ENCODE data around the gene ADAMTS15.
"Not testable (repeated sequence)": the region's sequence is repeated elsewhere in the genome, so short reads cannot be mapped to it uniquely, and the experiment has no call there.

ADAMTS15 gene

DNA sequence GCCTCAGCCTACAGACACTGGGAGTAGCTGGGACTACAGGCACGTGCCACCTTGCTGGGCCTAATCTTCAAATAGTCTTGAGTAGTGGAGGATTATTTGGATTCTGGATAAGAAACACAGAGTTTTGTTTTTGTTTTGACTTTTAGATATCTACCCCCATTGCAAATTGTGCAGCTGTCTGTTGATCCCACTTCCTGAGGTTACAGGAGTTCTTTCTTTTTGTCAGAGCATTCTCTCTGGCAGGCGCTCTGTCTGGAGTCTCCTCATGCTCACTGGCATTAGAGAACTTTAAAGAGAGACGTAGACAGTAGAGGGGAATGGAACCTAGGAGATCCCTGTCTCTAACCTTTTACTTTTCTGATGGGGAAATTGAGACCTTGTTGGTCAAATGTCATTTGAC lies 12.3 kb upstream of the ADAMTS15 start:
- no peak for DNase-seq

DNA sequence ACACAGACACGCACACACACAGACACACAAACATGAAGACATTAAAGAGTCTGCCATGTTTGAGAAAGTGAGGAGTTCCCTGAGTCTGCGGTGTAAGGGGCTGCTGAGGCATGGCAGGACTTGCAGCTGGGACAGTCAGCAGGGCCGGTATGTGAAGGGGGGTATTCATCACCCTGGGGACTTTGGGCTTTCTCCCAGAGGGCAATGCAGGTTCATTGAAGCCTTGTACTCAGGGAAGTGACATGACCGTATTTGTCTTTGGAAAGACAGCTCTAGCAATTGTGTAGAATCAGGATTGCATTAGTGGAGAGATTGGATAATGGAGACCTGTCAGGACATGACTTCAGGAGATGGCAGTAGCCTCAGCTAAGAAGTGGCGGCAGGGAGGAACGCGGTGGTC lies 10.6 kb upstream of the ADAMTS15 start:
- no peak for DNase-seq

DNA sequence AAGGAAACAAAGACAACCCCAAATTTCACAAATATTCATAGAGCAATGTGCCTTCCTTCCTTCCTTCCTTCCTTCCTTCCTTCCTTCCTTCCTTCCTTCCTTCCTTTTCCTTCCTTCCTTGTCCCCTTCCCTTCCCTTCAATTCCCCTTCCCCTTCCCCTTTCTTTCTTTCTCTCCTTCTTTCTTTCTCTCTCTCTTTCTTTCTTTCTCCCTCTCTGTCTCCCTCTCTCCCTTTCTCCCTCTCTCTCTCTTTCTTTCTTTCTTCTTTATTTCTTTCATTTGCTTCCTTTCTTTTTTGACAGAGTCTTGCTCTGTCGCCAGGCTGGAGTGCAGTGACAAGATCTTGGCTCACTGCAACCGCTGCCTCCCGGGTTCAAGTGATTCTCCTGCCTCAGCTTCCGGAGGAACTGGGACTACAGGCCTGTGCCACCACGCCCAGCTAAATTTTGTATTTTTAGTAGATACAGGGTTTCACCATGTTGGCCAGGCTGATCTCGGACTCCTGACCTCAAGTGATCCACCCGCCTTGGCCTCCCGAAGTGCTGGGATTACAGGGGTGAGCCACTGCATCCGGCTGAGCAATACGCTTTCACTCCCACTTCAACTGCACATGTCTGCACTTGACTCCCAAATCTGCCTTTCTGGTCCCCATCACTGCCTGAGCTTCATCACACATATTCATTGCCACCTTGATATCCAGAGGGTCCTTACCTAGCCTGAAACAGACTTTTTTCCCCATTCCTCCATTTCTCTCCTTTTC lies 9.9 kb upstream of the ADAMTS15 start:
- not testable (repeated sequence) for DNase-seq

DNA sequence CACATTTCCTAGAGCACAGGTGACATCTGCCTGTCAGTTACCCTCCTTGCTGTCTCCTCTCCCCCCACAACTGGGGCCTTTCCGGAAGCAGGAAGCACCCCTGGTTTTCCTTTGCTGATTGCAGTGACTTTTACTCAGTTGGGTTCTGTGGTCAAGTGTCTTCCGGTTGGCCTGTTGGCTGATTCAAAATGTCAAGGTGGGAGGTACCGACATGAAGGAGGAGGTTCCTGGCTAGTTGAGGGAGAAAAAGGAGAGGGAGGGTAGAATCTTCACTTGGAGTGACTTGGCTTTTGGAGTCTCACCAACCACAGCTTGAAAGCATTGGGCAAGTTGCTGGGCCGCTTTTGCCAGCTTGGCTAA lies 9.3 kb upstream of the ADAMTS15 start:
- DNase-seq = no peak

DNA sequence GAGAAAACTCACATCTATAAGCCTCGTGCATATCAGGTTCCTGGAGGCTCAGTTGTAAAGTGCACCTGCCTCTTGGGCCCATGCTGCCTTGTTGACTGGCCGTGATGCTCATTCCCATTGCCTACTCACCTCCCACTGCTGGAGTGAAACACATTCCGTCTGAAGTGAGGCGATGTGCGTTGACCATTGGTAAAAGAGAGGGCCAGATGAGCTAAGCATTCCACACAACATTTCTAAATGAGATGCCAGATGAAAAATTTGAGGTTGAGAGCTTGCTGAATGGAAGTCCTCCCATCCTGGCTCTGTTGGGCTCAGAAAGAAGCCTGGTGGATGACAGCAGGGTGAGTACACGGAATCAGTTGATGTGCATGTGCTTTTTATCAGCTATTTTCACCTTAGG lies 8.6 kb upstream of the ADAMTS15 start:
- DNase-seq = no peak

DNA sequence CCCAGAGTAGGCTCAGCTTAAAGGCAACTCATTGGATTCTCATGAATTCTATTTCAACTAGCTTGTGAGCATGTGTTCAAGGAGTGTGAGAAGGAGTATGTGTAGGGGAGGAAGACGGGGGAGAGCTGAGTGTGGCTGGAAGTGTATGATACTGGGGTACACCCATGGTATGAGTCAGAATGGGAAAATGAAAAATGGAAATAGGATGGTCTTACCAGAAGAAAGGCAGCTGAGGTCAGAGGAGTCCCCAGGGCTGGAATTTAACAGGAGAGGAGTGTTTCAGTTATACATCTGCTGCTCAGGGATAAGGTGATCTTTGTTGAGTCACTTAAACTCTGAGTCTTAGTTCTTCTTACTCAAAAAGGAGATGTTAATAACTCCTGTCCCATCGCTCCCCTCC lies 6.7 kb upstream of the ADAMTS15 start:
- DNase-seq = no peak

DNA sequence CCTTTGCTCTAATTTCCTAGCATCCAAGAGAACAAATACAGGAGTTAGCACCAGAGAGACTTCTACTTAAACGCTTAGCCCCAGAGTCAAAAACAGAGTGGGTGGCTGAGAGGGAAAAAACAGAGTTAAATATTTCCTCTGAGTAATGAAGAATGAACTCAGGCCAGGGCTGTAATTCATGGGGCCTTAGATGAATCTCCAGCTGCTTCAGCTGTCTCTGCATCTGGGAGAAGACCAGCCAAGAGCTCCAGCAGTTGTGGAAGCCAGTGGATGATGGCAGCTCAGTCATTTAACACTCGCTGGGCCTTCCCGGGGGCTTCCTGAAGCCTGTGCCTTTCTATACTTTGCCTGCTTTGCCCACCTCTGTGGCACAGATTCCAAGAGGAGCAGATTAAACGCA lies 5.7 kb upstream of the ADAMTS15 start:
- no peak for DNase-seq

DNA sequence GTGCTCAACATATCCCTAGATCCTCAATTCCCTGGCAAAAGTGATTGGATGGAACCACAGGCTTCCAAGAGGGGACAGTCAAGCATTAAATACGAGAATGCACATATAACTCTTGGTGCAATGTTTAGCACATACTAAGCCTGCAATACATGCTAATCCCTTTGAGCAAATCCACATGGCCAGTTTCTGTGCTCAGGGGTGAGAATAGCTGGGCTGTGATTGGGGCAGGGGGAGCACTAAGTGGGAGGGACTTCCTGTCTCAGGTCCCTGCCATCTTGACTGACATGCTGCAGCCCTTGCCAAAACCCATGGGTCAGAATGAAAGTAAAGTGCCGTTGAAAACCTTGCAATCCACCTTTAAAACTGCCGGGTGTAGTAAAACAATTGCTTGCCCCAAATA lies 2.7 kb upstream of the ADAMTS15 start:
- DNase-seq = no peak

DNA sequence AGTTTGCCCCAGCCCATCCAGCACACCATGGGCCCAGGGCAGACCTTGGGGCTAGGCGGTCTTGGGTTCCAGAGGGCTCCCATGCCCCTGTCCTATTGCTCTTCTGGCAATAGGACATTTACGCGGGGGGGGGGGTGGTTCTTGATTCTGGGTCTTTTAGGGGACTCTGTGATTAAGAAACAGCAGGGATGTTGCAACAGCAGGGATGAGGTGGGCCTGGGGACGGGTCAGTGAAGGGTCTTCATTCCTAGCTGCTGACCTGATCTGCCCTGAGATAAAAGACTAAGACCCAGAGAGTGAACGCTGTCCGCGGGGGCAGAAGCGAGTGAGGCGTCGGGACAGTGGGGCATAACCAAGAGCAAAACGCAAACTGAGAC lies 418 bp upstream of the ADAMTS15 start:
- DNase-seq = no peak

DNA sequence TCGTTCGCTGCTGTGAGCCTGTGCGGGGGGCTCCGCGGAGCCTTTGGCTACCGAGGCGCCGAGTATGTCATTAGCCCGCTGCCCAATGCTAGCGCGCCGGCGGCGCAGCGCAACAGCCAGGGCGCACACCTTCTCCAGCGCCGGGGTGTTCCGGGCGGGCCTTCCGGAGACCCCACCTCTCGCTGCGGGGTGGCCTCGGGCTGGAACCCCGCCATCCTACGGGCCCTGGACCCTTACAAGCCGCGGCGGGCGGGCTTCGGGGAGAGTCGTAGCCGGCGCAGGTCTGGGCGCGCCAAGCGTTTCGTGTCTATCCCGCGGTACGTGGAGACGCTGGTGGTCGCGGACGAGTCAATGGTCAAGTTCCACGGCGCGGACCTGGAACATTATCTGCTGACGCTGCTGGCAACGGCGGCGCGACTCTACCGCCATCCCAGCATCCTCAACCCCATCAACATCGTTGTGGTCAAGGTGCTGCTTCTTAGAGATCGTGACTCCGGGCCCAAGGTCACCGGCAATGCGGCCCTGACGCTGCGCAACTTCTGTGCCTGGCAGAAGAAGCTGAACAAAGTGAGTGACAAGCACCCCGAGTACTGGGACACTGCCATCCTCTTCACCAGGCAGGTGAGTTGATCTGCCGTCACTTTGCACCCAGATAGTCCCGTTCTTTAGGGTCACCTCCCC lies 1.0 kb downstream of the ADAMTS15 start:
- DNase-seq = no peak

DNA sequence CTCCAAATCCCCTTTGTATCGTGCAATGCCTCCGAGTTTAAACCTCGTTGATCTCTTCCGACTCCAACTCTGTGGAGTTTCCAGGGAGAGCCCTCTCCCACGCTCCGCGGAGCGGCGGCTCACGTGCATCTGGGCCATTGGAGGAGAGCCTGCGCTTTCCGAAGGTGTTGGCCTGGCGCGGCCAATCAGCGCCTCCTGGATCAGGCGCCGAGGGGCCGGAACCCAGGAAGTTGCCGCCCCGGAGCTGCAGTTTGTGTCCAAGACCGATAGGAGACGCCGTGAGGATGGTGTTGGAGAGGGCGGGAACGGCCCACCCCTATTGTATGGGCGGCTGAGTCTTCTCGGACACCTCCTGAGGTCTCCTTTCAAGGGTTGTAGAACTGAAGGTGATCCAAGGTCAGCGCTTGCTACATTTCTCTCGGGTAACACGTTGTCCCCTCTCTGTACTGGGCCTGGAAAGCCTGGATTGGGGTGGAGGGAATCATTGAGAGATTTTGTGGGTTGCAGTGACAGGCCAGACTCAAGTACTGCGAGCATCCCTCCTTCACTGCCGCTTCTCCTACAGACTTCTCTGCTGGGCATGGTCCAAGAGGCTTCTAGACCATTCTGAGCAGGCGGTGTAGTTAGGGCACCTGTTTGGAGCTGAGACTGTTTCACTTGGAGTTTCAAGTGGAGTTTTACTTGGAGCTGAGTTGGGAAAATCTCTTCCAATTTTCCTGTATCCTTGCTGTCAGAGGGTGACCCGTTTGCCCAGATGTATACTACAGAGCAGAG lies 1.7 kb downstream of the ADAMTS15 start:
- DNase-seq = no peak

DNA sequence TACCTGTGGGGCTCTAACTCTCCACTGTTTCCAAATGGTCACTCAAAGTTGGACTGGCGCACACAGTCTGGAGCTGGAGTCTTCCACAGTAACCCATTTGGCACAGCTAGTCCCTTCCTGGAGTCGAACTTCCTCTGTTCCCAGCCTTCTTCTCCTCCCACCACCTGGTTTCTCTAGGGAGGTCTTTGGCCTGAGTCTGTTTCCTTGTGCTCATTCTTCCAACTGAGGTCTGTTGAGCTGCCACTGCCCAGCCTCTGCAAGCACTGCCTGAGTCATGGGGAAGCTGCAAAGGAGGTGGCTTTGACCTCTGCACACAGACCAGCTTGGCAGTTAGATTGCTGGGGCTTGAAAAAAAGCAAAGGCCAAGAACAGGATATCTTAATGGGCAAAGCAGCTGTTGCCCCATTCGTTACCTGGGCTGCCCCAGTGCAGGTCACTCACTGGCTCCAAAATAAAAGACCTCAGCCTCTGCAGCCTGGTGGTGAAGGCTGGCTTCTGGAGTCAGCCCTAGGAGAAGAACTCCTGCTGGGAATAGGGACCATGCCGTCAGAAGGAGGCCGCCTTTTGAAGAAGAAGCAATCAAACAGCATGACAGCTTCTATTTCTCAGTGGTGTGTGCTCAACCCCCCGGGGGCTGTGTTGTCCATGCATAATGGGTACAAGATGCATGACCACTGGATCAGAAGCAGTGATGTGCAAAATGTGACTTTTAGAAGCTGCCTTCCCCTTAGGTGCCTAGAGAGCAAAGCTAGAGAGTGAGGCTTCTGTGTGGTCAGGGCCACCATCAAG lies 3.0 kb downstream of the ADAMTS15 start:
- no peak for DNase-seq

DNA sequence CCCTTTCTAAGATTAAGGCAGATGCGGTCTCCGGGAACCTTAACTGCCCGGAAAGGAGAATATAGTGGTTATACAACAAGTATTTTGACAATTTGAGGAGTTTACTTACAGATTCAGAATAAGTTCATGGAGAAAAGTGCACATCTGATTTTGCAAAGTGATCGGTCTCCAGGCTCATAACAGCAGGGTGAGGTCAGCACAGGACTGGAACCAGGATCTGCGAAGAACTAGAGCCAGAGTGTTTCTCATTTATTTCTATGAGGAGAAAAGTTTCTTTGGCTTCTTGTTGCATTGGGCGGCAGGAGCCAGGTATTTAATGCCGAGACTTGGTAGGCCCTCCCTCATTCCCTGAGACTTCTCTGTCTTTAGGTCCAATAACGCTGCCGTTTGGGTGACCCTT lies 3.7 kb downstream of the ADAMTS15 start:
- DNase-seq = no peak

DNA sequence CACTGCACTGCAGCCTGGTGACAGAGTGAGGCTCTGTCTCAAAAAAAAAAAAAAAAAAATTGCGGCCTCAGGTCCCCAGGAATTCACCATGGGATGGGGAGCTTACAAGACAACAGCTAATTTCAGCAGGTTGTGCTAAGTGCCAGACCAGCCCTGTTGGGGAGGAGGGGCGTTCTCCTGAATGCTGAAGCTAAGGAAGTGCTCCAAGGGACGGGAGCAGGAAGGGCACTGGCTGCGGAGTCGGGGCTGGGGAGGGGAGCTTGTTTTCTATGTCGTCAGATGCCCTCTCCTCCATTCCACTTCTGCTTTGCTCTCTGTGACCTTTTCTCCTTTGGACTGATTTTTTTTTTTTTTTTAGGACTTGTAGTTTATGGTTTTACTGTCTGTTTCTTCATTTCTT lies 4.5 kb downstream of the ADAMTS15 start:
- no peak for DNase-seq

DNA sequence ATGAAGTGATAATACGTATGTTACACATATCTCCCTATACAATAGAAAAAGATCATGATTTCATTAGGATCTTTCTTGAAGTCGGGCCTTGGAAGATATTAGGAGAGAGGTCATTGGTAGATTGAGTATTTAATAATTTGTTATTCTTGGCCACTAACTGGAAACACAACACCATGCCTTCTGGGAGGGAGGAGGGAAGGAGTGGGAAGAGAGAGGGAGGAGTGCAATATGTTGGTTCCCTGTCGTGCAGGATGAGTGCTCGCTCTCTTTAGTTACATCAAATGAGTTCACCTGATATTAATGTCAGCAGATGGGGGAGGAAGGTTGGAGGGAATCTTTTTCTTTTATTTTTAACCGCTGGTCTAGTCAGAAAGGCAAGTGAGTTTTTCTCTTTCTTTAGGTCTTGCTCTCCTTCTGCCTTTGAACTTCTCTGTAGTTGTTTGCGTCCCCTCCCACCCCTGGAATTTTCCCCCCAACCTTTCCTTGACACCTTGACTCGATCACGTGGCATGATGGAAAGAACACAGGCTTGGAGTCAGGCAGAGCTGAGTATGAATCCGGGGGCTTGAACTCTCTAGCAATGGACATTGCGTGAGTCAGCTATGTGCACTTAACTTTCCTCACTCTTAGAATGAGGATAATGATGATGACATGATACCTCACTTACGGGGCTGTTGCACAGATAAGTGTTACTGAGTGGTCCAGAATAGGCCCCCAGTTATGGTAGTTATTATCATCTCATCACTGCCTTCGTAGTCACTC lies 6.2 kb downstream of the ADAMTS15 start:
- DNase-seq = no peak

DNA sequence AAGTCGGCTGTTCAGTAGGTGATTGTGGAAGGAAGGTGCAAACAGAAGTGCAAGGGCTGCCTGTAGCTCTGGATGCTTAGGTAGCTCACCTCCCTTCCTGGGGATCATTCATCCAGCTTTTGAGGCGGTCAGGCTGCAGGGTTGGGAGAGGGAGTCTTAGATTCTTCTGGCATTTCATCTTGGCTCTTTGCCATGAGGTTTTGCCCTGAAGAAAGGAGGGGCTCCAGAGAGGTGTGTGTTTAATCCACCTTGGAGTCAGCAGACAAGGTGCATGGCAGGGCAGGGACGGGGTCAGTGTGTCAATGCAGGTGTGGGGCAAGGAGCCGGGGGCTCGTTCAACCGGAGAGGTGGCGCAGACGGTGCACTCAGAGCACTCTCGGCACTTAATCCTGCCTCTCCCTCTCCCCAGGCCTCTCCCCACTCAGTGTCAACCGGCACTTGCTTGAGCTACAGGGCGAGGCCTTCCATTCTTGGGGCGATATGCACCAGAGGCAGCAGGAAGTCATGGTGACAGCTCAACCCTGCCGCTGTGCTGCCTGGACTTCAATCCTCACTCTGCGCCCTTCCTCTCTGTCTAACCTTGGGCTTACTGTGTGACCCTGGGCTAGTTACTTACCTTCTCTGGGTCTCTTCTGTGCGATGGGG lies 7.2 kb downstream of the ADAMTS15 start:
- no peak for DNase-seq

DNA sequence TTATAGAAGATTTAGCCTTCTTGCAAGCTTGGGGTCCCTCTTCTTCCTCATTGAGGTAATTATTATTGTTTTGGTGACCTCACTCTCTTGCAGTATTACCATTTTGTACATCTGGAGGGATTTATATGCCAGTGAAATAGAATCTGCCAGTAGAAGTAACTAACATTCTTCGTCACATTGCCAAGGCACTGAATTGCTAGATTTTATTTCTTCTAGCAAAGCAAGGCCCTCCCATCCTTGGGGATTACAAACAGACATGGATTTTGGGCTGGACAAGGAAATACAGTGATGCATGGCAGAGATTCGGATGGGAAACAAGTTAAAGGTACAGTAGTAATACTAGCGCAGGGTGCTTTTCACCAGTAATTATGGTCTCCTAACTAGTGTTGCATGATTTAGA lies 7.8 kb downstream of the ADAMTS15 start:
- no peak for DNase-seq

DNA sequence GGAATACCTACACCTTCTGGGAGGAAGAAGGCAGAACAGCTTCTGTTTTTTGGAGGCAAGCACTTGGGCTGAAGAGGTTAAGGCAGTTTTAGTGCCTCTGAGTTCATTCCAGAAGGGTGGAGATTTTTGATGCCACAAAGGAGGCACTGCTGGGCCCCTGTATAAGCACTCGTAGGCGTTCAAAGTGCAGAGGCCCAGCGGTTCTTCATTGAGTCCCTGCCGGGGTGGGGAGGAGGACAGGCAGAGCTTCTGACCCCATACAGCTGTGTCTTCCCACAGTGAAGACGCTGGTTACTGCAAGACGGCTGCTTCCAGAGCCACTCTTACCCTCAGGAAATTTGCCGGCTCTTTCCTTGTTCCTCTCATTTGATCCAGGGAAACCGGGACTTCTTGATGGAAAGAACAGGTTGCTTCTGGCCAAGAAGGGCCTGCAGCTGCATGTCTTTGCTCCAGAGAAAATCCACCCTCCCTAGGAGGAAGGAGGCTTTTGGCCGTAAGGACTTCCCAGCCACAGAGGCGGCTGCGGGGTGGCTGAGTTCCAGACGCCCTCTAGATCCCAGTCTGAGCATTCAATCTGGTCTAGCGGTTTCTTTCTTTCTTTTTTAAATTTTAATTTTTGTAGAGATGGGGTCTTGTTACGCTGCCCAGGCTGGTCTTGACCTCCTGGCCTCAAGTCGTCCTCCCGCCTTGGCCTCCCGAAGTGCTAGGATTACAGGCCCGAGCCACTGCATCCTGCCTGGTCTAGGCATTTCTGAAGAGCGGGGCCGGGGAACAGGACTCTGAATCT lies 9.4 kb downstream of the ADAMTS15 start:
- DNase-seq = no peak

DNA sequence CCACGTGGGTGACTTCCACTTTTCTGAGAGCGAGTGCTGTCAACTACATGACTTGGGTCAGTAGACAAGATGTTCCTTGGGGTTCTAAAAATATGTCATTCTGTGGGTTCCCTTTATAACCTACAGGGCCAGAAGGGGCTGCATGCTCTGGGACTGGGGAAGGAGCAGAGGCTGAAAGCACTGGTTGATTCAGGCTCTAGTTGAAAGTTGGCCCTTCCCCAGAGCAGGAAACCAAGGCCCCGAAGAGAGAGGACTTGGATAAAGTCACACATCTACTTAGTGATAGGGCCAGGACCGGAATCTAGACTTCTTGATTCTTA lies 9.9 kb downstream of the ADAMTS15 start:
- DNase-seq = no peak

DNA sequence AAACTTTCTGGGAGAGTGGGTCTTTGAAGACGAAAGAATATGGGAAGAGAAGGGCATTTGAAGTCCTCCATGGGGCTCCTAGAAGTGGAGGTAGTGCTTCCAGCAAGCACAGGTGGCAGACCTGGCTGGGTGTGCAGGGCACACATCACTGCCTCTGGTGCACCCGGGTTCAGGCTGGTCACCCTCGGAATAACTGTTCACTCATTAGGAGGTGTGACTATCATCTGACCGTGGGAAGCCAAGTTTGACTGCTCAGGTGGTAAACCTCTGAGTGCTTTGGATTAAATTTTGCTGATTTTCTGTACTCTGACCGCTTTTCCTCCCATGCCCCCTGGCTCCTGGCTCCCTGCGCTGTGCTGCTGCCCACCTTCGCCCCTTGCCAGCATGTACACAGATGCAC lies 11.1 kb downstream of the ADAMTS15 start:
- no peak for DNase-seq

DNA sequence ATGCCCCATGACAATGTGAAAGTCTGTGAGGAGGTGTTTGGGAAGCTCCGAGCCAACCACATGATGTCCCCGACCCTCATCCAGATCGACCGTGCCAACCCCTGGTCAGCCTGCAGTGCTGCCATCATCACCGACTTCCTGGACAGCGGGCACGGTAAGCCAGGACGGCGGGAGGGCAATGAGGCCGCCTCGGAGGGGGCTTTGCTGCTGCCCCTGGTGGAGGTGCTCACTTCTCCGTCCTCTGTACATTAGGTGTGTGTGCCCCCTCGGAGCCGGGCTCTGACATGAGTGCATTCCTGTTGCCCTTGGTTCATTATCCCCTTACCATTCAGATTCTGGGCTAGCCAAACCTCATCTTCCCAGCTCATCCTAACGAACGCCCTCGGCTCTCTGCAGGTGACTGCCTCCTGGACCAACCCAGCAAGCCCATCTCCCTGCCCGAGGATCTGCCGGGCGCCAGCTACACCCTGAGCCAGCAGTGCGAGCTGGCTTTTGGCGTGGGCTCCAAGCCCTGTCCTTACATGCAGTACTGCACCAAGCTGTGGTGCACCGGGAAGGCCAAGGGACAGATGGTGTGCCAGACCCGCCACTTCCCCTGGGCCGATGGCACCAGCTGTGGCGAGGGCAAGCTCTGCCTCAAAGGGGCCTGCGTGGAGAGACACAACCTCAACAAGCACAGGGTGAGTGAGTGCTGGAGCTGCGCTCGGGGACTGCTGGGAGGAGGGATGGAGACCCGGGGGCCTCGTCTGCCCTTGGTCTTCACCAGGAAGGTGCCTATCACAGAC lies 13.8 kb downstream of the ADAMTS15 start:
- no peak for DNase-seq

Data from activated effector memory CD4-positive, alpha-beta T cell treated with Interleukin-2 at 50 U/mL for 16 hours (primary cell).